ENCODE data around the gene TEX54.
"Not testable (repeated sequence)": the region's sequence is repeated elsewhere in the genome, so short reads cannot be mapped to it uniquely, and the experiment has no call there.

DNA sequence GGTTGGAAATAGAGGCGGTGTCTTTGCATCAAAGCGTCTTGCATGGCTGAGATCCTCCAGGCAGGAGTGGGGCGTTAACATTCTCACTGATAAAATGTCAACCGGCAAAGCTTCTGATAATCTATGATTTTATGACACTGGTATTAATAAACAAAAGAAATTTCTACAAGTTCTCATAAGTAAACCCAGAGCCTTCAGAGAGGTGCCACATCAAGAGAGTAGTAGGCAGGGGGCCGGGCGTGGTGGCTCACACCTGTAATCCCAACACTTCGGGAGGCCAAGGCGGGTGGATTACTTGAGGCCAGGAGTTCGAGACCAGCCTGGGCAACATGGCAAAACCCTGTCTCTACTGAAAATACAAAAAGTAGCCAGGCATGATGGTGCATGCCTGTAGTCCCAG, 10.2 kb upstream of the TEX54 start:
- TF ChIP-seq YY1 (IDR thresholded peaks at IDR 0.05; ENCODE audit: insufficient read depth, insufficient read length); SUZ12 (IDR thresholded peaks at IDR 0.05; ENCODE audit: extremely low read depth, insufficient read depth, insufficient read length); ZNF274 (IDR thresholded peaks at IDR 0.05; ENCODE audit: low read depth, low read length): not testable (repeated sequence)
